Measurements from ENCODE around the gene MEAF6. TPM values are rescaled to one million over a fixed set of nuclear protein-coding genes. Genes with fewer than 3 reads are reported as not detected.
A peak's percentile ranks its signal among the peaks of the same experiment; 100 is the strongest.

Gene MEAF6
- total and polyA plus RNA-seq, 2 of the 8 experiments (the other 6 are each of a cell fraction or from before 2014, with no cell fraction given) = 23.0 to 38.8 TPM

DNA sequence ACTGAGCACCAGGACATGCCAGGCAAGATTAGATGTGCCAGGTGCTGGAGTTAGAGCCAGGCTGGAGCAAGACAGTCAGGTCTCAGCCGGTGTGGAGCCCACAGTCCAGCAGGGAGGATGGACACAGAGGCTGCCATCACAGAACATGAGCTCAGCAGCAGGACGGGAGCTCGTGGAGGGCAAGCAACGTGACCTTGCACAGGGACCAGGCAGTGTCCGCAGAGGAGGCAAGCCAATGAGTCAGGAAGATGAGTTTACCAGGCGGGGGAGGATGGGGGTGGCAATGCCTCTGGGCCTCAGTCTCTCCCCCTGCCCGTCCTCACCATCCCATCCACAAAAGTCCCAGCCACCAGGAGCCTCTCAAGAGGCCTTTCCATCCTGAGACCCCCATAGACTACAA lies 60.9 kb downstream of the MEAF6 start:
- WGBS, 2 experiments (ENCODE audit: extremely low coverage in 1 of 2, insufficient coverage in 1 of 2, insufficient read length in 1 of 2, insufficient replicate concordance in 2 of 2, low coverage in 1 of 2, low lambda C conversion rate in 2 of 2, missing lambda C conversion rate in 1 of 2) = 90% methylated on average over 7 of the region's 7 CpGs; no CpG with 5 or more reads in 1 of the 2 experiments
- H4K8ac ChIP-seq (ENCODE audit: extremely low read depth, insufficient read depth, low read length) = peak overlapping the region; percentile 36; the same call in 1 of the 2 replicates
- no peak overlapping the region for H2AFZ ChIP-seq (ENCODE audit: low read length)
- H2BK15ac ChIP-seq (ENCODE audit: low read length) = peak overlapping the region; percentile 98; the same call in 1 of the 2 replicates
- peak overlapping the region; percentile 52 for H2BK120ac ChIP-seq (replicated peaks; ENCODE audit: low read depth, low read length)
- no peak overlapping the region for H3K56ac ChIP-seq (replicated peaks; ENCODE audit: insufficient read length, low read depth, low read length)
- H3K23me2 ChIP-seq (ENCODE audit: low read depth, low read length) = no peaks in the 10 kb centered on the region
- no peaks in the 10 kb centered on the region for H3K36me3 ChIP-seq (ENCODE audit: control insufficient read depth in 2 of 4, insufficient read depth in 4 of 4, low read length in 3 of 4)
- DNase-seq (ENCODE audit: low read depth in 1 of 2, low spot score in 2 of 2) (no peak), FAIRE-seq (no peak)
- peak overlapping the region; percentile 52 for H4K91ac ChIP-seq (replicated peaks; ENCODE audit: insufficient read length, low read length)
- peaks cover 0 to 16% (median 8%) of the 10 kb centered on the region in 4 experiments; a peak in 6 of 7 replicates for H3K4me1 ChIP-seq (replicated peaks in 1 of 4; ENCODE audit: control insufficient read depth in 3 of 4, insufficient read depth in 4 of 4, low read length in 3 of 4)
- ChIA-PET CTCF (ENCODE audit: partially characterized antibody) (interaction anchor here (0.7 to 15.0 kb wide), 11 partner anchors 16 to 419 kb away, joined by 3 to 382 read pairs (median 6); partner anchors contain the start of genes MEAF6 and ZC3H12A), POLR2A (ENCODE audit: partially characterized antibody) (interaction anchor here (1.0 to 4.2 kb wide), 3 partner anchors 21 to 61 kb away, joined by 3 to 21 read pairs (median 15); partner anchors contain the start of gene ZC3H12A)
- H3K9me3 ChIP-seq (ENCODE audit: insufficient read depth in 2 of 2, low read depth in 1 of 2, low read length in 1 of 2) = no peaks in the 10 kb centered on the region
- H2BK5ac ChIP-seq (ENCODE audit: low read depth, low read length) = peak overlapping the region; percentile 77; the same call in 1 of the 2 replicates
- no peak overlapping the region for H3K23ac ChIP-seq (ENCODE audit: insufficient read length)
- H3K4ac ChIP-seq (replicated peaks; ENCODE audit: insufficient read length, low read depth, low read length) = peak overlapping the region; percentile 12
- peak overlapping the region; percentile 69; the same call in 1 of the 2 replicates for H2AK5ac ChIP-seq (ENCODE audit: low read depth, low read length)
- H3K79me1 ChIP-seq (ENCODE audit: low read depth, low read length) = no peaks in the 10 kb centered on the region
- no peaks in the 10 kb centered on the region for H3K79me2 ChIP-seq (ENCODE audit: control insufficient read depth in 1 of 2, insufficient read depth in 2 of 2, low read length in 2 of 2)
- H4K5ac ChIP-seq (ENCODE audit: insufficient read length, low read depth, low read length) = no peak overlapping the region
- H3K18ac ChIP-seq (ENCODE audit: extremely low read depth, low read length) = no peak overlapping the region
- H3K9ac ChIP-seq (replicated peaks in 1 of 4; ENCODE audit: extremely low read depth in 1 of 4, low read depth in 3 of 4, low read length in 3 of 4) = no peak overlapping the region; a peak in 2 of 7 replicates
- H4K20me1 ChIP-seq (replicated peaks in 1 of 2; ENCODE audit: control insufficient read depth in 1 of 2, insufficient read depth in 2 of 2, low read length in 2 of 2) = no peaks in the 10 kb centered on the region
- no peak overlapping the region for H3K4me3 ChIP-seq (ENCODE audit: extremely low read depth in 1 of 4, insufficient read depth in 2 of 4, low read depth in 3 of 4, low read length in 4 of 4)
- H2BK20ac ChIP-seq (ENCODE audit: low read length) = peak overlapping the region; percentile 86; the same call in 1 of the 2 replicates
- H3K27me3 ChIP-seq (replicated peaks in 1 of 4; ENCODE audit: control insufficient read depth in 3 of 4, extremely low read depth in 1 of 4, insufficient read depth in 3 of 4, low read length in 3 of 4) = no peaks in the 10 kb centered on the region; a peak in 1 of 7 replicates
- H3K14ac ChIP-seq (ENCODE audit: insufficient read length) = no peak overlapping the region
- peak overlapping the region; percentile 97; the same call in 1 of the 2 replicates for H2BK12ac ChIP-seq (ENCODE audit: low read depth, low read length)
- H3K4me2 ChIP-seq (ENCODE audit: insufficient read depth in 1 of 2, low read depth in 2 of 2, low read length in 2 of 2) = no peak overlapping the region
- no peak overlapping the region for H3K27ac ChIP-seq (ENCODE audit: low read depth, low read length)
- TF ChIP-seq BRCA1 (IDR thresholded peaks at IDR 0.05; ENCODE audit: low read depth, low read length) (no peak), TAF7 (optimal IDR thresholded peaks at IDR 0.05; ENCODE audit: borderline replicate concordance, low read depth, low read length) (no peak), JUN (IDR thresholded peaks at IDR 0.05; ENCODE audit: low read depth, low read length) (no peak), TBP (IDR thresholded peaks at IDR 0.05; ENCODE audit: low read depth, low read length) (no peak), CHD2 (IDR thresholded peaks at IDR 0.05; ENCODE audit: low read length) (no peak), CBX8 (IDR thresholded peaks at IDR 0.05; ENCODE audit: borderline replicate concordance, low read depth, low read length) (no peak), ZNF274 (IDR thresholded peaks at IDR 0.05; ENCODE audit: borderline replicate concordance, extremely low read depth, low read length) (no peak), SUZ12 (IDR thresholded peaks at IDR 0.05; ENCODE audit: low read length) (no peak), HDAC2 (IDR thresholded peaks at IDR 0.05; ENCODE audit: borderline replicate concordance in 1 of 2, low read depth in 2 of 2, low read length in 2 of 2) (no peak), RAD21 (IDR thresholded peaks at IDR 0.05 in 1 of 2, conservative IDR thresholded peaks at IDR 0.05 in 1 of 2; ENCODE audit: low read depth in 2 of 2, low read length in 2 of 2) (no peak)
- TF ChIP-seq, protein P1, sequence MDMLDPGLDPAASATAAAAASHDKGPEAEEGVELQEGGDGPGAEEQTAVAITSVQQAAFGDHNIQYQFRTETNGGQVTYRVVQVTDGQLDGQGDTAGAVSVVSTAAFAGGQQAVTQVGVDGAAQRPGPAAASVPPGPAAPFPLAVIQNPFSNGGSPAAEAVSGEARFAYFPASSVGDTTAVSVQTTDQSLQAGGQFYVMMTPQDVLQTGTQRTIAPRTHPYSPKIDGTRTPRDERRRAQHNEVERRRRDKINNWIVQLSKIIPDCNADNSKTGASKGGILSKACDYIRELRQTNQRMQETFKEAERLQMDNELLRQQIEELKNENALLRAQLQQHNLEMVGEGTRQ (IDR thresholded peaks at IDR 0.05; ENCODE audit: low read length) = no peak
